ENCODE results near the gene LRMDA.

LRMDA gene

DNA sequence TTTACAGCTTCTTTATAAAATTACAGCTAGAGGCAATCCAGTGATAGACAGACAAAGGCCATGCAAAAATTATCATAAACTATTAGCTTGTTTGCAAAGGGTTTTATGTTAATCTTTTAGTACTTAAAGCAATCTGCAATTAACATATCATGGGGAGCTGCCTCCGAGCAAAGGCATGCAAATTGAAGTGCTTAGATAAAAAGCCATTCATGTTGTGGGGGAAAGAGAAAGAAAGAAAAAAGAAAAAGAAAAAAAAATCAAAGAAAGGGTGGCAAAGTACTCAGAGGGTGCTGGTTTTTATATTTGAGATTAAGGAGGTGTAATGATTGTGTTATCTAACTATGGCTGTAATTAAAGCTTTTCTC lies 799.5 kb downstream of the LRMDA start:
- H3K27ac ChIP-seq, result peak overlapping the region; percentile 24
- TF ChIP-seq, protein P1, sequence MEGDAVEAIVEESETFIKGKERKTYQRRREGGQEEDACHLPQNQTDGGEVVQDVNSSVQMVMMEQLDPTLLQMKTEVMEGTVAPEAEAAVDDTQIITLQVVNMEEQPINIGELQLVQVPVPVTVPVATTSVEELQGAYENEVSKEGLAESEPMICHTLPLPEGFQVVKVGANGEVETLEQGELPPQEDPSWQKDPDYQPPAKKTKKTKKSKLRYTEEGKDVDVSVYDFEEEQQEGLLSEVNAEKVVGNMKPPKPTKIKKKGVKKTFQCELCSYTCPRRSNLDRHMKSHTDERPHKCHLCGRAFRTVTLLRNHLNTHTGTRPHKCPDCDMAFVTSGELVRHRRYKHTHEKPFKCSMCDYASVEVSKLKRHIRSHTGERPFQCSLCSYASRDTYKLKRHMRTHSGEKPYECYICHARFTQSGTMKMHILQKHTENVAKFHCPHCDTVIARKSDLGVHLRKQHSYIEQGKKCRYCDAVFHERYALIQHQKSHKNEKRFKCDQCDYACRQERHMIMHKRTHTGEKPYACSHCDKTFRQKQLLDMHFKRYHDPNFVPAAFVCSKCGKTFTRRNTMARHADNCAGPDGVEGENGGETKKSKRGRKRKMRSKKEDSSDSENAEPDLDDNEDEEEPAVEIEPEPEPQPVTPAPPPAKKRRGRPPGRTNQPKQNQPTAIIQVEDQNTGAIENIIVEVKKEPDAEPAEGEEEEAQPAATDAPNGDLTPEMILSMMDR (conservative IDR thresholded peaks at IDR 0.05), result no peak

DNA sequence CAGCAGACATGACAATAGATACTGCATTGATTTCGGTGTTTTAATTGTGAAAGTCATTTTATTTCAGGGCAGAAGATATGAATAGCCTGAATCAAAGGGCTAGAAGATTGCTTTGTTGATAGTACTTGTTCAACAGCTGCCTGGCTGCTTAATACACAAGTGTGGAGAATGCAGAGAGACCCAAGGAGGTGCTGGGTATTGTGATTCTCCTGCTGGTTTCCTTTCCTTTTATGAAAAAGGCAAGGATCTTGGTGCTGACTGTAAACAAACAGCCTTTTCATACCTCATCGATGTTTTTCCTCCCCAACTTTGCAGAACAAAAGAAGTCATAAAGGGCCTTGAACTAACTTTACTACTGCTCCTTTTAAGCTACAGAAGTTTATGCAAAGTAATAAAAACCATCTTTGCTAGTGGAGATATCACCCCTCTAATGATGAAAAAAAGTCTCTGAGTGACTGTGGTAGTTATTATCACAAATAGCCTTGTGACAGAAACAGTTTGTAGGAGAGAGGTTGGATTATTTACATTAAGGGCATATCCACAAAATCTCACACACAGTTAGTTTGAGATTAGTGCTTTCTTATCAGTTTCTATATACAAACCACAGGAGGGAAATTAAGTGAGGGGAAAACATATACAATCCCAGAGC lies 800.0 kb downstream of the LRMDA start:
- TF ChIP-seq, protein P1 (conservative IDR thresholded peaks at IDR 0.05), result no peak
- peak overlapping the region; percentile 24 for H3K27ac ChIP-seq

DNA sequence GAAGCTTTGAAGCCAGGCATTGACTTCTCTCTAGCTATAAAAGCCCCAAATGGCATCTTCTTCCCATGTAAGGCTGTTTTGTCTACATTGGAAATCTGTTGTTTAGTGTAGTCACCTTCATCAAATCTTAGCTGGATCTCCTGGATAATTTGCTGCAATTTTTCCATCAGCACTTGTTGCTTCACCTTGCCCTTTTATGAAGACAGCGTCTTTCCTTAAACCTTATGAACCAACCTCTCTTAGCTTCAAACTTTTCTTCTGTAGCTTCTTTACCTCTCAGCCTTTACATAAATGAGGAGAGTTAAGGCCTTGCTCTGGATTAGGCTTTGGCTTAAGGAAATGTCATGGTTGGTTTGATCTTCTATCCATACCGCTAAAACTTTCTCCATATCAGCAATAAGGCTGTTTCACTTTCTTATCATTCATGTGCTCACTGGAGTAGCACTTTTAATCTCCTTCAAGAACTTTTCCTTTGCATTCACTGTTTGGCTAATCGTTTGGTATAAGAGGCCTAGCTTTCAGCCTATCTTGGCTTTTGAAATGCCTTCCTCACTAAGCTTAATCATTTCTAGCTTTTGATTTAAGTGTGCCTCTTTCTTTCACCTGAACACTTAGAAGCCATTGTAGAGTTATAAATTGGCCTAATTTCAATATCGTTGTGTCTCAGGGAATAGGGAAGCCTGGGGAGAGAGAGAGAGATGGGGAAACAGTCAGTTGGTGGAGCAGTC lies 803.2 kb downstream of the LRMDA start:
- no peak overlapping the region for H3K27ac ChIP-seq
- TF ChIP-seq, protein P1 (conservative IDR thresholded peaks at IDR 0.05), result no peak

DNA sequence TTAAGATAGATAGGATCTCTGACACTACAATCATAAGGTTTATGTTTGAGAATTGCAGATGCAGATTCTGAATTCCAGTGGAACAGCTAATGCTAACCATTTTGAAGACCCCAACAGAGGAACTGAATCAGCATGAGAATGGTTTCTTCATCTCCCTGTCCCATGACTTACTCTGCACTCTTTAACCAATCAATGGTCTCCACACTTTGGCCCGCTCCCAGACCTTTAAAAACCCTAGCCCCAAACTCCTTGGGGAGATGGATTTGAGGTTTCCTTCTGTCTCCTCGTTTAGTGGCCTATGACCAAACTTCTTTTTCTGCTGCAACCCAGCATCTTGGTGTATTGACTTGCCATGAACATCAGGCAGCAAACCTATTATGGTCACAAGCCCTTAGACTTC lies 804.9 kb downstream of the LRMDA start:
- TF ChIP-seq, protein P1 (conservative IDR thresholded peaks at IDR 0.05), result no peak
- no peak overlapping the region for H3K27ac ChIP-seq

DNA sequence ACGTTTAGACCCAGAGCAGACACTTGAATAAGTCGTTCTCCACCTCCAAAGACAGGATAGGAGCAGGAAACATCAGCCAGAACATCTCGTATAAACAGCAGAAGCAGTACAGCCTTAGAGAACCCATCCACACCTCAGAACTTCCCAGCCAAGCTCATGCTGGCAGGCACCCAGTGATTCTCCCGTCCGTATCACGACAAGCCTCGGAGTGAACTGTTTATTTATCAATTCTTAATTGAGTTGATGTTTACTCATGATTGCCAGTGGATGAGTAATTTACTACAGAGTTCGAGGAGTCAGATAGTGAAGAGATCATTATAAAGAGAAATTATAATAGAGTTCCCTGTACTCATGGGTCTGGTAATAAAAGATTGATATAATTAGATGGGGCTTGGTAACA lies 811.5 kb downstream of the LRMDA start:
- TF ChIP-seq, protein P1 (conservative IDR thresholded peaks at IDR 0.05), result no peak
- peak overlapping the region; percentile 28 for H3K27ac ChIP-seq

DNA sequence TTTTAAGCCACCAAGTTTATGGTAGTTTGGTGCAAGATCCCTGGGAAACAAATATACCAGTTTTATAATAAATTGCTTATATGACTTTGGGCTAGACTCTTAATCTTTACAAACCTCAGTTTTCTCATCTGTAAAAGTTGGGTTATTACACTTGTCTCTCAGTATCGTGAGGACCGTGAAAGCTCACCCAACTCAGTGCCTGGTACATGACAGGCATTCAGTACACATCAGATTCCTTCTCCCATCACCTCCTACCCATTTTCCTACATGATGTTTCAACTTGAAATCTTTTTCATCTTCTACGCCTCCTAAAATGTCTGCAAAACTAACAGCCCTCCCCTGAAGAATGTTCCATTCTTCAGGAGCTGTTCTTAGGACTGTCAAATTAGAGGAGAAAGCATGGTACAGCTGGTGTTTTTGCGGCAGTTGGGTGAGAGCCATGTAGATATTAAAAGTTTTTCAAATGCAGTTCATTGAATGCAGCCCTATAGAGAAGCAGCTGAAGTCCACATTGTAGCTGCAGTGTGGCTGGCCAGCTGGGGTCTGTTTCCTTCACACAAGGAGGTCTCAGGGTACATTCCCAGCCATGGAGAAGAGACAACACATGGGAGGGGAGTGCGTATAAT lies 812.8 kb downstream of the LRMDA start:
- H3K27ac ChIP-seq, result no peak overlapping the region
- TF ChIP-seq, protein P1 (conservative IDR thresholded peaks at IDR 0.05), result no peak

DNA sequence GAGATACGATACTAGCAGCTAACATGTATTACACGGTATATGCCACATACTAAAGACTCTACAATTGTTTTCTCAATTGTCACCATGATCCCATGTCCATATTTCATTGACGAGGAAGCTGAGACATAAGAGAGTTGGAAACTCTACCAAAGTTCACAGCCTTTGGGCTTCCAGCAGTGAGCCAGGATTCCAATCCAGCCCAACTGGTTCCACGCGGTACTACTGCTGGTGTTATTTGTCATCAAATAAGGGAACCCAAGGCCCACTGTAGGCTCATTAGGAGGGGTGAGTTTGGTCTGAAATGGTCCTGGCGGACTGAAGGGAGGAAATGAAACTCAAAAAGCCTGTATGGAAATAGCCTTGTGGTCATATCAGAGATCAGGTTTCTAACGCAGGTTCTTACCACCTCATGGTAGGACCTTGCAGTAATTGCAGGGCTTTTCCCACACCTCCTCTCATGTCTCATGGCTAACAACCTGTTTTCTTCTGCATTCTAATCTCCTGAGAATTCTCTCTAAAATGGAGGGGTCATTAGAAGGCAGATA lies 814.6 kb downstream of the LRMDA start:
- no peak overlapping the region for H3K27ac ChIP-seq
- TF ChIP-seq, protein P1 (conservative IDR thresholded peaks at IDR 0.05), result no peak

Data from VCaP (cell line).